Mesothelial cell of epicardium (in vitro differentiated cells): ENCODE data around the gene FZD1. TPM values are rescaled to one million over a fixed set of nuclear protein-coding genes. Genes with fewer than 3 reads are reported as not detected.

ENCODE experiments used
- DNase-seq, 2 experiments: peaks; one replicate each; pipeline ENCODE4 v3.0.0; 2021; ENCODE audit warnings: low spot score in 2 of 2; ENCODE audit not compliant: unreplicated experiment in 2 of 2
- H3K27ac Mint-ChIP-seq: 2 replicates; pipeline ENCODE4 v1.8.0; 2021; ENCODE audit warnings: mixed read lengths
- H3K27me3 Mint-ChIP-seq: 2 replicates; pipeline ENCODE4 v1.8.0; 2021; ENCODE audit warnings: low read depth, mixed read lengths
- H3K36me3 Mint-ChIP-seq: 2 replicates; pipeline ENCODE4 v1.8.0; 2021; ENCODE audit warnings: mixed read lengths
- H3K4me1 Mint-ChIP-seq: 2 replicates; pipeline ENCODE4 v1.8.0; 2021; ENCODE audit warnings: mixed read lengths
- H3K4me3 Mint-ChIP-seq: 2 replicates; pipeline ENCODE4 v1.8.0; 2021; ENCODE audit warnings: mild to moderate bottlenecking, moderate library complexity, mixed read lengths
- H3K9me3 Mint-ChIP-seq: 2 replicates; pipeline ENCODE4 v1.8.0; 2021; ENCODE audit warnings: mixed read lengths
- total RNA-seq: library from RNA; stranded (reverse); gene quantifications from 3 replicates; pipeline ENCODE4 v1.2.1, GENCODE V29; 2021
- TF ChIP-seq, protein P1 (sequence below): fragments of 200-600 bp; sonication (generic); IDR thresholded peaks from one replicate; pipeline ENCODE4 v1.5.0; 2021; ENCODE audit warnings: antibody characterized with exemption; ENCODE audit not compliant: unreplicated experiment

FZD1 gene
- total RNA-seq, 1 donor from 2014 or later = 15.3 TPM

DNA sequence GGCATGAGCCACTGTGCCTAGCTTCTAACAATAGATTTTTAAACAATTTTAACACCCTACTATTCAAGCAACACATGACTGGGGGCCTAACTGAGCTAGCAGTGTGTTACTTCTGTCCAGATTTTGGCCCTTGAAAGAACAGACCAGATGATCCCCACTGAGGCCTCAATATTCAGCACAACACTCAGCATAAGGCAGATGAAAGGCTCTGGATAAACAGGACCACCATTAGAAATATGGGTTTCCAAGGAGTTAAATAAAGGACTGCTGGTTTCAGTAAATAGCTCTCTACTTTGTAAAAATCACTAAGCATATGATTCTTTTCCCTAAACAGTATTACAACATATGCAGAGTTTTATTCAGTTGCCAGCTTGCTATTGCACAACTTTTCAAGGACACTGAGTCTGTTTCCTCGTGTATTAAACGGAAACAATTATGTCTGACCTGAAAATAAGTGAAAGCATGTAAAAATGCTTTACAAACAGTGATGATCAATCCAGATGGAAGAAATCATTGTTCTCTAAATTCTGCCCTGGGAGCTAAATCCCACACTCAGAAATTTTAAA lies 23.8 kb upstream of the FZD1 start:
- Mint-ChIP-seq H3K27me3 (no peaks in the 10 kb centered on the region), H3K4me3 (no peak overlapping the region), H3K36me3 (no peaks in the 10 kb centered on the region), H3K27ac (no peak overlapping the region), H3K4me1 (peaks cover 2% of the 10 kb centered on the region), H3K9me3 (no peaks in the 10 kb centered on the region)
- TF ChIP-seq, protein P1, sequence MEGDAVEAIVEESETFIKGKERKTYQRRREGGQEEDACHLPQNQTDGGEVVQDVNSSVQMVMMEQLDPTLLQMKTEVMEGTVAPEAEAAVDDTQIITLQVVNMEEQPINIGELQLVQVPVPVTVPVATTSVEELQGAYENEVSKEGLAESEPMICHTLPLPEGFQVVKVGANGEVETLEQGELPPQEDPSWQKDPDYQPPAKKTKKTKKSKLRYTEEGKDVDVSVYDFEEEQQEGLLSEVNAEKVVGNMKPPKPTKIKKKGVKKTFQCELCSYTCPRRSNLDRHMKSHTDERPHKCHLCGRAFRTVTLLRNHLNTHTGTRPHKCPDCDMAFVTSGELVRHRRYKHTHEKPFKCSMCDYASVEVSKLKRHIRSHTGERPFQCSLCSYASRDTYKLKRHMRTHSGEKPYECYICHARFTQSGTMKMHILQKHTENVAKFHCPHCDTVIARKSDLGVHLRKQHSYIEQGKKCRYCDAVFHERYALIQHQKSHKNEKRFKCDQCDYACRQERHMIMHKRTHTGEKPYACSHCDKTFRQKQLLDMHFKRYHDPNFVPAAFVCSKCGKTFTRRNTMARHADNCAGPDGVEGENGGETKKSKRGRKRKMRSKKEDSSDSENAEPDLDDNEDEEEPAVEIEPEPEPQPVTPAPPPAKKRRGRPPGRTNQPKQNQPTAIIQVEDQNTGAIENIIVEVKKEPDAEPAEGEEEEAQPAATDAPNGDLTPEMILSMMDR = no peak
- no peak for DNase-seq

GRCh38 chr7:91242097-91242844 lies 22.0 kb upstream of the FZD1 start:
- Mint-ChIP-seq H3K27me3 (no peaks in the 10 kb centered on the region), H3K27ac (no peak overlapping the region), H3K9me3 (no peaks in the 10 kb centered on the region), H3K4me1 (peaks cover 2% of the 10 kb centered on the region), H3K36me3 (no peaks in the 10 kb centered on the region), H3K4me3 (no peak overlapping the region)
- DNase-seq = no peak
- TF ChIP-seq, protein P1 = no peak

- no peak for DNase-seq
- Mint-ChIP-seq H3K9me3 (no peaks in the 10 kb centered on the region), H3K27me3 (no peaks in the 10 kb centered on the region), H3K36me3 (no peaks in the 10 kb centered on the region), H3K27ac (no peak overlapping the region), H3K4me3 (no peak overlapping the region), H3K4me1 (peaks cover 2% of the 10 kb centered on the region)
- TF ChIP-seq, protein P1 = no peak
These were observed 20.5 kb upstream of the FZD1 start for GRCh38 chr7:91243591-91244301.

DNA sequence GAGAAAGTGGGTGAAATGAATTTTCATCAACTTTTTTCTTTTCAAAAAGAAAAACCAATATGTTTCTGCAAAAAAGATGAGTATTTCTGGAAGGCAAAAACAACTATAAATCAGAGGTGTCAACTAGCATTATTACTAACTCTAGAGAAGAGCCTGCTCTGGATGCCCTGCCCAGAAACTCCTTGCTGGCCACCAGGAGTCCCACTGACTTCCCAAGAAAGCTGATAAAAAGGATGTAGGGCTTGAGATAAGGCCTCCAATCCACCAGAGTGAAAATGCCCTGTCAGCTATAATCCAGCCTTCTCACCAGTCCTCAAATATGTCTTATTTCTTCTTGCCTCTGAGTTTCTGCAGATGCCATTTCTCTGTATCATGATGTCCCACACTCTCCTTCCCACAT lies 16.7 kb upstream of the FZD1 start:
- H3K36me3 Mint-ChIP-seq = no peaks in the 10 kb centered on the region
- H3K27ac Mint-ChIP-seq = no peak overlapping the region
- no peak for DNase-seq
- H3K9me3 Mint-ChIP-seq = no peaks in the 10 kb centered on the region
- no peak overlapping the region for H3K4me3 Mint-ChIP-seq
- H3K4me1 Mint-ChIP-seq = peaks cover under 1% of the 10 kb centered on the region
- H3K27me3 Mint-ChIP-seq = no peaks in the 10 kb centered on the region
- TF ChIP-seq, protein P1 = no peak

GRCh38 chr7:91248996-91249395 lies 15.2 kb upstream of the FZD1 start:
- peaks cover 8% of the 10 kb centered on the region for H3K9me3 Mint-ChIP-seq
- no peaks in the 10 kb centered on the region for H3K4me1 Mint-ChIP-seq
- TF ChIP-seq, protein P1 = no peak
- H3K27me3 Mint-ChIP-seq = no peaks in the 10 kb centered on the region
- no peaks in the 10 kb centered on the region for H3K36me3 Mint-ChIP-seq
- no peak for DNase-seq
- no peak overlapping the region for H3K27ac Mint-ChIP-seq
- H3K4me3 Mint-ChIP-seq = no peak overlapping the region
